Vagina (tissue), 2 donors: Measurements from ENCODE around the gene SRPK3. TPM values are rescaled to one million over a fixed set of nuclear protein-coding genes. Genes with fewer than 3 reads are reported as not detected.

Experiments used
- DNase-seq, 2 donors: peaks; one replicate each; pipeline ENCODE4 v3.0.0-alpha.2; 2017; ENCODE audit errors: extremely low spot score in 2 of 2
- H3K27ac ChIP-seq: fragments of 200-600 bp; sonication (generic); one replicate; pipeline ENCODE4 v1.5.1; 2019
- H3K27me3 ChIP-seq: fragments of 200-600 bp; sonication (generic); one replicate; pipeline ENCODE4 v1.5.1; 2019
- H3K36me3 ChIP-seq, 2 donors: fragments of 200-600 bp; sonication (generic); one replicate each; pipeline ENCODE4 v1.5.1; 2017 to 2019
- H3K4me1 ChIP-seq: fragments of 200-600 bp; sonication (generic); one replicate; pipeline ENCODE4 v1.5.1; 2019
- H3K4me3 ChIP-seq, 2 donors: fragments of 200-600 bp; sonication (generic); 1 replicate in 1 of 2; 2 replicates in 1 of 2; pipeline ENCODE4 v1.5.1; 2016 to 2019
- H3K9me3 ChIP-seq: fragments of 200-600 bp; sonication (generic); one replicate; pipeline ENCODE4 v1.5.1; 2019
- CTCF ChIP-seq, 3 experiments: fragments of 450-650 bp in 2 of 3; fragments of 200-600 bp in 1 of 3; sonication (generic) in 1 of 3; IDR thresholded peaks; one replicate each; pipeline ENCODE4 v1.5.1; 2017 to 2019; ENCODE audit warnings: antibody characterized with exemption in 3 of 3, mild to moderate bottlenecking in 2 of 3, moderate library complexity in 2 of 3
- POLR2A ChIP-seq, 2 donors: fragments of 450-650 bp; IDR thresholded peaks; one replicate each; pipeline ENCODE4 v1.6.1; 2017; ENCODE audit warnings: antibody characterized with exemption in 2 of 2, mild to moderate bottlenecking in 2 of 2, moderate library complexity in 2 of 2
- POLR2AphosphoS5 ChIP-seq, 2 donors: sonication (generic); formaldehyde crosslinking; IDR thresholded peaks; one replicate each; pipeline ENCODE4 v1.9.0; 2017; ENCODE audit warnings: antibody characterized with exemption in 2 of 2, mild to moderate bottlenecking in 2 of 2, low read depth in 1 of 2; ENCODE audit not compliant: insufficient read depth in 1 of 2
- intact Hi-C: fragments of 100-400 bp; cut with DNase I; formaldehyde crosslinking; loops from one replicate; pipeline ENCODE4 v1.15.1; 2023
- total RNA-seq: library from RNA; depleted of rRNA; stranded (reverse); fragments of >200 nt; gene quantifications from one replicate; pipeline ENCODE4 v1.2.3, GENCODE V29; 2016

Gene SRPK3
- total RNA-seq, 1 donor from 2014 or later: 0.25 TPM

GRCh38 chrX:153792368-153792767 lies 11.5 kb downstream of the SRPK3 start:
- intact Hi-C loops: no loop called here
- H3K36me3 ChIP-seq: peaks cover 0 to 6% of the 10 kb centered on the region in 2 donors
- DNase-seq: no peak
- TF ChIP-seq POLR2A (IDR thresholded peaks at IDR 0.05): no peak
- no peak for TF ChIP-seq CTCF (IDR thresholded peaks at IDR 0.05)
- TF ChIP-seq POLR2AphosphoS5 (IDR thresholded peaks at IDR 0.05; ENCODE audit: insufficient read depth in 1 of 2, low read depth in 1 of 2): no peak
- H3K27ac ChIP-seq: no peak overlapping the region
- H3K27me3 ChIP-seq: no peaks in the 10 kb centered on the region
- H3K9me3 ChIP-seq: no peaks in the 10 kb centered on the region
- H3K4me3 ChIP-seq: no peak overlapping the region
- peaks cover 41% of the 10 kb centered on the region for H3K4me1 ChIP-seq

GRCh38 chrX:153793291-153793690 lies 12.4 kb downstream of the SRPK3 start:
- DNase-seq: no peak
- peaks cover 41% of the 10 kb centered on the region for H3K4me1 ChIP-seq
- intact Hi-C loops: no loop called here
- no peaks in the 10 kb centered on the region for H3K27me3 ChIP-seq
- H3K36me3 ChIP-seq: peaks cover 0 to 15% of the 10 kb centered on the region in 2 donors
- H3K4me3 ChIP-seq: peak overlapping the region; percentile 59 to 61
- peak overlapping the region; percentile 85 for H3K27ac ChIP-seq
- TF ChIP-seq CTCF (IDR thresholded peaks at IDR 0.05) (no peak), POLR2A (IDR thresholded peaks at IDR 0.05) (no peak), POLR2AphosphoS5 (IDR thresholded peaks at IDR 0.05; ENCODE audit: insufficient read depth in 1 of 2, low read depth in 1 of 2) (no peak)
- no peaks in the 10 kb centered on the region for H3K9me3 ChIP-seq

DNA sequence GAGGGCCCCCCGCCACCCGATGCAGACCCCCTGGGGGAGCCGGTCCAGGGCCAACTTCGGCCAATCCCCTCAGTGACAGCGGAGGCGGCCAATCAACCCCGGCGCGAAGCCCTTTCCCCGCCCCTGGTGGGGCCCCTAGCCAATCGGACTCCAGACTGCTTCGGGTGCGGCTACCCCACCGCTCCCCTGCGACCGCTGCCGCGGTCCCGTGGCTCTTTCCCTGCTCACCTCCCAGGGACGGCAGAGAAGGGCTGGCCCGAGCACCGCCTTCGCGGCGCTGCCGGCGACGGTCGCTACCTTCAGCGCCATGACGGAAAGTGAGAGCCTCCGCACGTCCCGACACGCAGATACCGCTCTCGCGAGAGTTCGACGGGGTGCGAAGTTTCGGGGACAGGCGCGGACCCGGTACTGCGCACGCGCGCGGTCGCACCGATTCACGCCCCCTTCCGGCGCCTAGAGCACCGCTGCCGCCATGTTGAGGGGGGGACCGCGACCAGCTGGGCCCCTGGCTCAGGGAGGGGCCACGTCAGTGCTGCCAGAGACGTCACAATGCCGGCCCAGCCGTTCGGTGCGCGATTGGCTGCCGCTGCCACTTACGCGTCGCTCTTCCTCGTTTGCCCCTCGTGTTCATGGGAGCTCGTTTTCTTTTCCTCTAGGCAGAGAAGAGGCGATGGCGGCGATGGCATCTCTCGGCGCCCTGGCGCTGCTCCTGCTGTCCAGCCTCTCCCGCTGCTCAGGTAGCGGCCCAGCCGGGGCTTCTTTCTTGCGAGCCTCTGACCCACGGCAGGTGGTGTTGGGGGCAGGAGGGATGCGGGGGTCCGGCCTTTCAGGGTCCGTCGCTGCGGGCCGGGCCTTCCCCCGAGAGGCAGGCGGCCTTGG lies 13.4 kb downstream of the SRPK3 start, which contains the start of the genes IDH3G and SSR4:
Gene IDH3G, minus strand, starts transcription at position 358 of the 879 bp plus-strand sequence. Its CDS starts 49 bp downstream, at position 309.
Gene SSR4, plus strand, starts transcription at position 651 of the 879 bp plus-strand sequence. Its CDS starts 20 bp downstream, at position 671.
- DNase-seq: peak in 1 of 2 donors; percentile 93
- Histone ChIP-seq H3K36me3 (peaks cover 0 to 21% of the 10 kb centered on the region in 2 donors), H3K9me3 (no peaks in the 10 kb centered on the region), H3K4me3 (peak within 1 kb of the TSS; percentile 59 to 61), H3K27ac (peak within 1 kb of the TSS; percentile 85), H3K27me3 (no peaks in the 10 kb centered on the region), H3K4me1 (peaks cover 41% of the 10 kb centered on the region)
- peak in 1 of 2 donors; percentile 25 for TF ChIP-seq POLR2A (IDR thresholded peaks at IDR 0.05)
- TF ChIP-seq POLR2AphosphoS5 (IDR thresholded peaks at IDR 0.05; ENCODE audit: insufficient read depth in 1 of 2, low read depth in 1 of 2): peak; percentile 85 to 87
- no peak for TF ChIP-seq CTCF (IDR thresholded peaks at IDR 0.05)
- intact Hi-C loops: no loop called here

GRCh38 chrX:153794897-153795816 lies 14.3 kb downstream of the SRPK3 start:
- peak overlapping the region; percentile 59 to 61 for H3K4me3 ChIP-seq
- DNase-seq: no peak
- no peaks in the 10 kb centered on the region for H3K9me3 ChIP-seq
- H3K27ac ChIP-seq: peak overlapping the region; percentile 85
- intact Hi-C loops: no loop called here
- peaks cover 41% of the 10 kb centered on the region for H3K4me1 ChIP-seq
- TF ChIP-seq CTCF (IDR thresholded peaks at IDR 0.05): no peak
- no peak for TF ChIP-seq POLR2AphosphoS5 (IDR thresholded peaks at IDR 0.05; ENCODE audit: insufficient read depth in 1 of 2, low read depth in 1 of 2)
- TF ChIP-seq POLR2A (IDR thresholded peaks at IDR 0.05): no peak
- H3K36me3 ChIP-seq: peaks cover 0 to 21% of the 10 kb centered on the region in 2 donors
- no peaks in the 10 kb centered on the region for H3K27me3 ChIP-seq
